HCT116 (cell line): ENCODE data around the gene FH. TPM values are rescaled to one million over a fixed set of nuclear protein-coding genes. Genes with fewer than 3 reads are reported as not detected.

ENCODE experiments used
- ATAC-seq: fragments of 200-7000 bp; cut with Tn5 transposase; 2 replicates; pipeline ENCODE4 v1.9.1; 2020; ENCODE audit warnings: mild to moderate bottlenecking, moderate library complexity
- BruUV-seq: library from RNA; stranded (reverse); fragments of 400-500 nt; replicated peaks from 2 replicates; lab custom pipeline; 2021; lab: Mats Ljungman, UMichigan
- CTCF ChIA-PET: fragments of 300-600 bp; sonication (Branson Sonifier 250); formaldehyde crosslinking; loops from one replicate; lab custom pipeline; 2021; ENCODE audit warnings: antibody characterized with exemption; lab: Charles Lee
- POLR2A ChIA-PET: fragments of 300-600, 350-600 bp; sonication (Branson Sonifier 250); formaldehyde crosslinking; loops from one replicate; lab custom pipeline; 2021; ENCODE audit warnings: antibody characterized with exemption; lab: Charles Lee
- RAD21 ChIA-PET, 2 experiments: fragments of 300-600 bp; sonication (Branson Sonifier 250); formaldehyde crosslinking; loops; one replicate each; lab custom pipeline; 2023; ENCODE audit warnings: low total read pairs in 2 of 2; ENCODE audit not compliant: uncharacterized antibody in 2 of 2, unreplicated experiment in 2 of 2, low non-redundant PET in 1 of 2; lab: Charles Lee
- DNase-seq: peaks from one replicate; pipeline ENCODE4 v3.0.0-alpha.2; 2010; ENCODE audit warnings: low read depth, low spot score
- H2AFZ ChIP-seq: fragments of 200-600 bp; shearing (Covaris generic), sonication (generic); 2 replicates; pipeline ENCODE4 v1.6.1; 2017; ENCODE audit warnings: low read depth, mixed run types, mixed read lengths, antibody characterized with exemption, low read length; ENCODE audit not compliant: poor library complexity, severe bottlenecking
- H3K27ac ChIP-seq: 2 replicates; pipeline ENCODE4 v1.5.1; 2012; ENCODE audit warnings: low read depth, low read length
- H3K27me3 ChIP-seq: fragments of 200-600 bp; sonication (generic); 2 replicates; pipeline ENCODE4 v1.6.1; 2016; ENCODE audit warnings: mixed run types, low read length, mixed read lengths; ENCODE audit not compliant: insufficient read depth
- H3K36me3 ChIP-seq, 2 experiments: fragments of 200-500 bp in 1 of 2; fragments of 200-600 bp in 1 of 2; sonication (Bioruptor generic) in 1 of 2; sonication (generic) in 1 of 2; 2 replicates each; pipeline versions ENCODE4 v1.5.1 to v1.6.1; 2014 to 2016; ENCODE audit warnings: low read length in 2 of 2, inconsistent platforms in 1 of 2, mixed read lengths in 1 of 2, mixed run types in 1 of 2; ENCODE audit not compliant: insufficient read depth in 2 of 2, control insufficient read depth in 1 of 2
- H3K4me1 ChIP-seq, 2 experiments: fragments of 200-600 bp in 1 of 2; sonication (generic) in 1 of 2; 2 replicates each; pipeline versions ENCODE4 v1.5.1 to v1.6.1; 2012 to 2017; ENCODE audit warnings: low read length in 2 of 2, inconsistent platforms in 1 of 2, mild to moderate bottlenecking in 1 of 2, mixed read lengths in 1 of 2, mixed run types in 1 of 2, moderate library complexity in 1 of 2; ENCODE audit not compliant: insufficient read depth in 2 of 2, control insufficient read depth in 1 of 2
- H3K4me2 ChIP-seq: fragments of 200-600 bp; sonication (generic); 2 replicates; pipeline ENCODE4 v1.6.1; 2017; ENCODE audit warnings: mixed run types, low read length, mixed read lengths
- H3K4me3 ChIP-seq, 2 experiments: fragments of 200-600 bp in 1 of 2; sonication (generic) in 1 of 2; replicated peaks in 1 of 2; 2 replicates each; pipeline ENCODE4 v1.5.1; 2011 to 2016; ENCODE audit warnings: low read length in 2 of 2, control low read depth in 1 of 2, low read depth in 1 of 2, mild to moderate bottlenecking in 1 of 2, mixed read lengths in 1 of 2, mixed run types in 1 of 2
- H3K79me2 ChIP-seq: fragments of 200-600 bp; sonication (generic); 2 replicates; pipeline ENCODE4 v1.6.1; 2017; ENCODE audit warnings: mild to moderate bottlenecking, mixed run types, low read length, moderate library complexity, mixed read lengths; ENCODE audit not compliant: insufficient read depth
- H3K9ac ChIP-seq: fragments of 200-600 bp; sonication (generic); 2 replicates; pipeline ENCODE4 v1.6.1; 2016; ENCODE audit warnings: low read length, mixed read lengths
- H3K9me2 ChIP-seq: fragments of 200-600 bp; sonication (generic), shearing (Covaris generic); 2 replicates; pipeline ENCODE4 v1.6.1; 2017; ENCODE audit warnings: mixed run types, mild to moderate bottlenecking, moderate library complexity; ENCODE audit not compliant: insufficient read depth
- H3K9me3 ChIP-seq, 2 experiments: fragments of 200-500 bp in 1 of 2; fragments of 200-600 bp in 1 of 2; sonication (Bioruptor generic) in 1 of 2; sonication (generic) in 1 of 2; 2 replicates each; pipeline ENCODE4 v1.6.1; 2014 to 2017; ENCODE audit warnings: low read length in 2 of 2, mixed read lengths in 2 of 2, inconsistent platforms in 1 of 2, low read depth in 1 of 2, mild to moderate bottlenecking in 1 of 2, mixed run types in 1 of 2, moderate library complexity in 1 of 2; ENCODE audit not compliant: control insufficient read depth in 1 of 2, insufficient read depth in 1 of 2
- H4K20me1 ChIP-seq: fragments of 200-600 bp; sonication (generic), shearing (Covaris generic); 2 replicates; pipeline ENCODE4 v1.6.1; 2017; ENCODE audit warnings: mixed run types, mild to moderate bottlenecking, moderate library complexity; ENCODE audit not compliant: insufficient read depth
- CBX3 ChIP-seq: IDR thresholded peaks from 2 replicates; pipeline ENCODE4 v1.6.1; 2012; ENCODE audit warnings: low read depth
- ELF1 ChIP-seq: IDR thresholded peaks from 2 replicates; pipeline ENCODE4 v1.6.1; 2012; ENCODE audit warnings: low read depth, borderline replicate concordance
- RAD21 ChIP-seq: IDR thresholded peaks from 2 replicates; pipeline ENCODE4 v1.6.1; 2012; ENCODE audit warnings: low read depth, mild to moderate bottlenecking
- SRF ChIP-seq: IDR thresholded peaks from 2 replicates; pipeline ENCODE4 v1.6.1; 2012; ENCODE audit warnings: low read depth
- ZFX ChIP-seq: fragments of 450-650 bp; IDR thresholded peaks from 2 replicates; pipeline ENCODE4 v1.6.1; 2017
- intact Hi-C: fragments of 100-400 bp; cut with micrococcal nuclease; formaldehyde crosslinking; loops from 2 replicates; pipeline ENCODE4 v1.10.0; 2022
- total RNA-seq: library from RNA; stranded (reverse); gene quantifications from one replicate; pipeline ENCODE4 v1.2.1, GENCODE V29; 2021; ENCODE audit not compliant: unreplicated experiment
- TF ChIP-seq, protein P1 (sequence below), 3 experiments: fragments of 200-600 bp in 1 of 3; sonication (generic) in 1 of 3; IDR thresholded peaks in 2 of 3; conservative IDR thresholded peaks in 1 of 3; 2 replicates each; pipeline ENCODE4 v1.5.1; 2012 to 2017; ENCODE audit warnings: low read depth in 2 of 3, low read length in 2 of 3, antibody characterized with exemption in 1 of 3, borderline replicate concordance in 1 of 3, control low read depth in 1 of 3, mild to moderate bottlenecking in 1 of 3, mixed read lengths in 1 of 3, mixed run types in 1 of 3, moderate library complexity in 1 of 3; ENCODE audit not compliant: insufficient read depth in 1 of 3
- TF ChIP-seq, protein P2 (sequence below): IDR thresholded peaks from 2 replicates; pipeline ENCODE4 v1.6.1; 2012

FH gene
- total RNA-seq, 1 experiment from 2014 or later, result 67.7 TPM

DNA sequence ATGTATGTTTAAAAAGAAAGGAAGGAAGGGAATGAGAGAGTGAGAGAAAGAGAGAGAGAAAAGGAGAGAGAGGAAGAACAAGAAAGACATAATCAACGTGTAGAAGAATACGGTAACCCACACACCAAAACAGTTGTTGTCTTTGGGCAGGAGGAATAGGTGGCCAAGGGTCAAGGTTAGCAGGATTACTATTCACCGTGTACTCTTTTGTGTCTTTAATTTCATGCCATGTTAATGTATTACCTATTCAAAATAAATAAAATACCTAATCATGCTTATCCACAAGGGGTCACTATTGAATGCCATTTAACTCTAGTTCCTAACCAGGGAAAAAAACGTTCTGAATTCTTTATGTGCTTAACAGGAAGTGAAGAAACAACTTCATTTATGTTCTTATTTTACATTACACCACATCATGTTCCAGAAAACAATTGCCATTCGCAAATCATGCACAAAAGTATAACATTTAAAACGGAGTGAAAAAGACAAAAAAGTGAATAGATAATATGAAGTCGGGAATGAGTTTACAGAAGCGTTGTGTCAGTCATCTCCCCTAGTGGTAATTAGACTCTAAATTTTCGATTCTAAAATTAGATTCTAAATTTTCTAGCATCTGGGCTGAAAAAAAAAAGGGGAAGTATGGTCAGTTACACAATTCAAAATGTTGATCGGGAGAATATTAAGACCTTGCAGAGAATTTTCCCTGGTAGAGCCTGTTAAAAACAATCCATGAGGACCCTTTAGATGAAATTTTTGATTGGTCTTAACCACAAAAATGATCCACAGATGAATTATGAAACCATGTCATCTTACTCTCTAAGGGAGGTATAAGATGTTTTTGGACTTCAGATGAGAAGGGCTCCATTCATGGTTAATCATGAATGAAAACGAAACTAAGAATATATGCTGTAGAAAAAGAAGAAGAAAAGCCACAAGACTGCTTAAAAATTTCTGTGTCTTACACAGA lies 11.9 kb upstream of the FH start:
- Histone ChIP-seq H3K27me3 (no peaks in the 10 kb centered on the region), H3K36me3 (no peaks in the 10 kb centered on the region), H4K20me1 (no peaks in the 10 kb centered on the region), H3K4me3 (peak overlapping the region; percentile 44 to 55), H3K9me3 (no peaks in the 10 kb centered on the region), H3K4me1 (peaks cover 0 to 8% of the 10 kb centered on the region in 2 experiments; a peak in 1 of 4 replicates), H3K4me2 (peak overlapping the region; percentile 79), H3K27ac (no peak overlapping the region), H3K9ac (peak overlapping the region; percentile 12), H3K9me2 (no peaks in the 10 kb centered on the region), H2AFZ (peak overlapping the region; percentile 96), H3K79me2 (no peaks in the 10 kb centered on the region)
- no TSS peak for BruUV-seq
- intact Hi-C loops, result loop anchor here (1.0 to 5.0 kb wide), 4 partner anchors 96 to 486 kb away; partner anchors contain the start of gene MAP1LC3C
- POLR2A ChIA-PET, result no interaction called here
- ATAC-seq (peak; percentile 92), DNase-seq (peak; percentile 63)
- TF ChIP-seq CBX3 (peak; percentile 46; the same call in 1 of the 2 replicates), RAD21 (peak; percentile 85), ZFX (no peak), SRF (0 out of 2 replicates have a peak, but pooled peaks have one; percentile 23), ELF1 (peak; percentile 40; the same call in 1 of the 2 replicates)
- TF ChIP-seq, protein P1, sequence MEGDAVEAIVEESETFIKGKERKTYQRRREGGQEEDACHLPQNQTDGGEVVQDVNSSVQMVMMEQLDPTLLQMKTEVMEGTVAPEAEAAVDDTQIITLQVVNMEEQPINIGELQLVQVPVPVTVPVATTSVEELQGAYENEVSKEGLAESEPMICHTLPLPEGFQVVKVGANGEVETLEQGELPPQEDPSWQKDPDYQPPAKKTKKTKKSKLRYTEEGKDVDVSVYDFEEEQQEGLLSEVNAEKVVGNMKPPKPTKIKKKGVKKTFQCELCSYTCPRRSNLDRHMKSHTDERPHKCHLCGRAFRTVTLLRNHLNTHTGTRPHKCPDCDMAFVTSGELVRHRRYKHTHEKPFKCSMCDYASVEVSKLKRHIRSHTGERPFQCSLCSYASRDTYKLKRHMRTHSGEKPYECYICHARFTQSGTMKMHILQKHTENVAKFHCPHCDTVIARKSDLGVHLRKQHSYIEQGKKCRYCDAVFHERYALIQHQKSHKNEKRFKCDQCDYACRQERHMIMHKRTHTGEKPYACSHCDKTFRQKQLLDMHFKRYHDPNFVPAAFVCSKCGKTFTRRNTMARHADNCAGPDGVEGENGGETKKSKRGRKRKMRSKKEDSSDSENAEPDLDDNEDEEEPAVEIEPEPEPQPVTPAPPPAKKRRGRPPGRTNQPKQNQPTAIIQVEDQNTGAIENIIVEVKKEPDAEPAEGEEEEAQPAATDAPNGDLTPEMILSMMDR (IDR thresholded peaks at IDR 0.05 in 2 of 3, conservative IDR thresholded peaks at IDR 0.05 in 1 of 3; ENCODE audit: borderline replicate concordance in 1 of 3, insufficient read depth in 1 of 3, low read depth in 2 of 3, low read length in 2 of 3), result peak; percentile 32 to 89 (median 71); a peak in 4 of 6 replicates
- TF ChIP-seq, protein P2, sequence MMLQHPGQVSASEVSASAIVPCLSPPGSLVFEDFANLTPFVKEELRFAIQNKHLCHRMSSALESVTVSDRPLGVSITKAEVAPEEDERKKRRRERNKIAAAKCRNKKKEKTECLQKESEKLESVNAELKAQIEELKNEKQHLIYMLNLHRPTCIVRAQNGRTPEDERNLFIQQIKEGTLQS, result no peak
- RAD21 ChIA-PET, result no interaction called here
- CTCF ChIA-PET, result interaction anchor here (0.7 to 0.8 kb wide), 2 partner anchors 74 to 85 kb away, joined by 3 to 4 read pairs; no protein-coding TSS in a partner anchor
